ENCODE results near the gene SHROOM3.

Gene SHROOM3

GRCh38 chr4:76773766-76774165 lies 338.7 kb downstream of the SHROOM3 start:
- no peak overlapping the region for H3K4me3 ChIP-seq (ENCODE audit: insufficient read depth, low read length, poor library complexity, severe bottlenecking)
- TF ChIP-seq EZH2phosphoT487 (conservative IDR thresholded peaks at IDR 0.05; ENCODE audit: low read length) (no peak), CTCF (IDR thresholded peaks at IDR 0.05; ENCODE audit: insufficient read depth, low read length, poor library complexity, severe bottlenecking) (no peak)
- no peaks in the 10 kb centered on the region for H3K79me2 ChIP-seq (ENCODE audit: insufficient read depth, low read length)
- no peak overlapping the region for H3K9ac ChIP-seq (ENCODE audit: low read length)
- H3K9me2 ChIP-seq (replicated peaks; ENCODE audit: insufficient read depth, low read length), result no peaks in the 10 kb centered on the region
- H3K9me3 ChIP-seq (ENCODE audit: insufficient read depth, low read length), result no peaks in the 10 kb centered on the region
- no peaks in the 10 kb centered on the region for H3F3A ChIP-seq (ENCODE audit: insufficient read depth)
- H3K36me3 ChIP-seq (ENCODE audit: low read length), result no peaks in the 10 kb centered on the region
- H3K27ac ChIP-seq (ENCODE audit: low read depth, low read length), result no peak overlapping the region
- H2AFZ ChIP-seq (ENCODE audit: low read depth, low read length, severe bottlenecking), result no peak overlapping the region
- H4K20me1 ChIP-seq (ENCODE audit: low read depth, low read length), result no peaks in the 10 kb centered on the region
- no peaks in the 10 kb centered on the region for H3K27me3 ChIP-seq (ENCODE audit: low read length)
- H3K4me2 ChIP-seq (ENCODE audit: low read depth, low read length, poor library complexity, severe bottlenecking), result no peak overlapping the region

- H3K9me2 ChIP-seq (replicated peaks; ENCODE audit: insufficient read depth, low read length), result no peaks in the 10 kb centered on the region
- H3K9ac ChIP-seq (ENCODE audit: low read length), result no peak overlapping the region
- TF ChIP-seq EZH2phosphoT487 (conservative IDR thresholded peaks at IDR 0.05; ENCODE audit: low read length), result no peak
- TF ChIP-seq CTCF (IDR thresholded peaks at IDR 0.05; ENCODE audit: insufficient read depth, low read length, poor library complexity, severe bottlenecking), result no peak
- H3K36me3 ChIP-seq (ENCODE audit: low read length), result no peaks in the 10 kb centered on the region
- H3K4me3 ChIP-seq (ENCODE audit: insufficient read depth, low read length, poor library complexity, severe bottlenecking), result no peak overlapping the region
- H4K20me1 ChIP-seq (ENCODE audit: low read depth, low read length), result no peaks in the 10 kb centered on the region
- H3K79me2 ChIP-seq (ENCODE audit: insufficient read depth, low read length), result no peaks in the 10 kb centered on the region
- H3K9me3 ChIP-seq (ENCODE audit: insufficient read depth, low read length), result no peaks in the 10 kb centered on the region
- H3K27me3 ChIP-seq (ENCODE audit: low read length), result no peaks in the 10 kb centered on the region
- H3K27ac ChIP-seq (ENCODE audit: low read depth, low read length), result no peak overlapping the region
- no peak overlapping the region for H3K4me2 ChIP-seq (ENCODE audit: low read depth, low read length, poor library complexity, severe bottlenecking)
- H2AFZ ChIP-seq (ENCODE audit: low read depth, low read length, severe bottlenecking), result no peak overlapping the region
- H3F3A ChIP-seq (ENCODE audit: insufficient read depth), result no peaks in the 10 kb centered on the region
Observed at GRCh38 chr4:76779740-76780459, 344.9 kb downstream of the SHROOM3 start.

GRCh38 chr4:76780781-76781697 lies 346.0 kb downstream of the SHROOM3 start:
- H3K27me3 ChIP-seq (ENCODE audit: low read length), result no peaks in the 10 kb centered on the region
- no peaks in the 10 kb centered on the region for H3K79me2 ChIP-seq (ENCODE audit: insufficient read depth, low read length)
- no peaks in the 10 kb centered on the region for H3K9me2 ChIP-seq (replicated peaks; ENCODE audit: insufficient read depth, low read length)

More at GRCh38 chr4:76780781-76781697, 346.0 kb downstream of the SHROOM3 start:
- H3K27ac ChIP-seq (ENCODE audit: low read depth, low read length), result no peak overlapping the region
- H3K36me3 ChIP-seq (ENCODE audit: low read length), result no peaks in the 10 kb centered on the region
- no peaks in the 10 kb centered on the region for H4K20me1 ChIP-seq (ENCODE audit: low read depth, low read length)
- H3K4me2 ChIP-seq (ENCODE audit: low read depth, low read length, poor library complexity, severe bottlenecking), result no peak overlapping the region
- no peak overlapping the region for H3K9ac ChIP-seq (ENCODE audit: low read length)
- H2AFZ ChIP-seq (ENCODE audit: low read depth, low read length, severe bottlenecking), result no peak overlapping the region
- H3K9me3 ChIP-seq (ENCODE audit: insufficient read depth, low read length), result no peaks in the 10 kb centered on the region
- H3K4me3 ChIP-seq (ENCODE audit: insufficient read depth, low read length, poor library complexity, severe bottlenecking), result no peak overlapping the region
- no peak for TF ChIP-seq EZH2phosphoT487 (conservative IDR thresholded peaks at IDR 0.05; ENCODE audit: low read length)
- no peak for TF ChIP-seq CTCF (IDR thresholded peaks at IDR 0.05; ENCODE audit: insufficient read depth, low read length, poor library complexity, severe bottlenecking)
- no peaks in the 10 kb centered on the region for H3F3A ChIP-seq (ENCODE audit: insufficient read depth)
